Measurements from ENCODE around the gene CEP164. TPM values are rescaled to one million over a fixed set of nuclear protein-coding genes. Genes with fewer than 3 reads are reported as not detected.

Gene CEP164
- total and polyA plus RNA-seq, 2 experiments from 2014 or later = 13.9 to 23.8 TPM

DNA sequence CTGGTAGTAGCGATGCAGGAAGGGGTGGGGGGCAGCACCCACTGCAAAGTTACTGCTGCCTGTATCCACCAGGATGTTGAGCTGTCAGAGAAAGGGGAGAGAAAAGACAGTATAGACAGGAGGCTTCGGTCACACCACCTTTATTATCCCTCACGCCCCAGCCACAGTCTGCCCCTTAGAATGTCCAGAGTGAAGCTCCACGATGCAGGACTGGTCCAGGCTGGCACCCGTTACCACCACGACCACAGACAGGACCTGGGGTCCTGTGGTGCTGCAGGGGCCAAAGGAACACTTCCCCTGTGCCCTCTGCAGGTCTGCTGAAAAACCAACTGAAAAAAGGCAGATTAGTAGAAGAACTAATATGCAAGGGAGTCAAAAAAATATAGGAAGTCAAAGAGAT, 30.8 kb upstream of the CEP164 start:
- ATAC-seq (no peak), DNase-seq (ENCODE audit: low spot score) (no peak)
- no peaks in the 10 kb centered on the region for H3K9me2 ChIP-seq (ENCODE audit: insufficient read depth)
- peaks cover 17% of the 10 kb centered on the region for H3K27me3 Mint-ChIP-seq (ENCODE audit: insufficient read depth, low read depth, poor library complexity)
- H3K36me3 Mint-ChIP-seq (ENCODE audit: low read depth) = no peaks in the 10 kb centered on the region; the same call in 2 of the 3 replicates
- no peak overlapping the region for H3K27ac ChIP-seq (ENCODE audit: low read depth)
- peaks cover 19% of the 10 kb centered on the region for H3K4me1 Mint-ChIP-seq
- no peaks in the 10 kb centered on the region for H3F3A ChIP-seq (replicated peaks; ENCODE audit: low read depth)
- H3K9me3 Mint-ChIP-seq = no peaks in the 10 kb centered on the region
- H2AFZ ChIP-seq = no peak overlapping the region
- no peaks in the 10 kb centered on the region for H3K27me3 ChIP-seq (ENCODE audit: insufficient read depth)
- no peaks in the 10 kb centered on the region for H3K79me2 ChIP-seq (replicated peaks; ENCODE audit: insufficient read depth)
- H3K4me3 ChIP-seq = no peak overlapping the region
- H3K27ac Mint-ChIP-seq = no peak overlapping the region
- no peaks in the 10 kb centered on the region for H3K36me3 ChIP-seq (ENCODE audit: insufficient read depth)
- no peak overlapping the region for H3K4me3 Mint-ChIP-seq
- H3K4me1 ChIP-seq (ENCODE audit: insufficient read depth) = peaks cover 17% of the 10 kb centered on the region; the same call in 1 of the 2 replicates
- H3K4me2 ChIP-seq = no peak overlapping the region
- TF ChIP-seq, protein P1, sequence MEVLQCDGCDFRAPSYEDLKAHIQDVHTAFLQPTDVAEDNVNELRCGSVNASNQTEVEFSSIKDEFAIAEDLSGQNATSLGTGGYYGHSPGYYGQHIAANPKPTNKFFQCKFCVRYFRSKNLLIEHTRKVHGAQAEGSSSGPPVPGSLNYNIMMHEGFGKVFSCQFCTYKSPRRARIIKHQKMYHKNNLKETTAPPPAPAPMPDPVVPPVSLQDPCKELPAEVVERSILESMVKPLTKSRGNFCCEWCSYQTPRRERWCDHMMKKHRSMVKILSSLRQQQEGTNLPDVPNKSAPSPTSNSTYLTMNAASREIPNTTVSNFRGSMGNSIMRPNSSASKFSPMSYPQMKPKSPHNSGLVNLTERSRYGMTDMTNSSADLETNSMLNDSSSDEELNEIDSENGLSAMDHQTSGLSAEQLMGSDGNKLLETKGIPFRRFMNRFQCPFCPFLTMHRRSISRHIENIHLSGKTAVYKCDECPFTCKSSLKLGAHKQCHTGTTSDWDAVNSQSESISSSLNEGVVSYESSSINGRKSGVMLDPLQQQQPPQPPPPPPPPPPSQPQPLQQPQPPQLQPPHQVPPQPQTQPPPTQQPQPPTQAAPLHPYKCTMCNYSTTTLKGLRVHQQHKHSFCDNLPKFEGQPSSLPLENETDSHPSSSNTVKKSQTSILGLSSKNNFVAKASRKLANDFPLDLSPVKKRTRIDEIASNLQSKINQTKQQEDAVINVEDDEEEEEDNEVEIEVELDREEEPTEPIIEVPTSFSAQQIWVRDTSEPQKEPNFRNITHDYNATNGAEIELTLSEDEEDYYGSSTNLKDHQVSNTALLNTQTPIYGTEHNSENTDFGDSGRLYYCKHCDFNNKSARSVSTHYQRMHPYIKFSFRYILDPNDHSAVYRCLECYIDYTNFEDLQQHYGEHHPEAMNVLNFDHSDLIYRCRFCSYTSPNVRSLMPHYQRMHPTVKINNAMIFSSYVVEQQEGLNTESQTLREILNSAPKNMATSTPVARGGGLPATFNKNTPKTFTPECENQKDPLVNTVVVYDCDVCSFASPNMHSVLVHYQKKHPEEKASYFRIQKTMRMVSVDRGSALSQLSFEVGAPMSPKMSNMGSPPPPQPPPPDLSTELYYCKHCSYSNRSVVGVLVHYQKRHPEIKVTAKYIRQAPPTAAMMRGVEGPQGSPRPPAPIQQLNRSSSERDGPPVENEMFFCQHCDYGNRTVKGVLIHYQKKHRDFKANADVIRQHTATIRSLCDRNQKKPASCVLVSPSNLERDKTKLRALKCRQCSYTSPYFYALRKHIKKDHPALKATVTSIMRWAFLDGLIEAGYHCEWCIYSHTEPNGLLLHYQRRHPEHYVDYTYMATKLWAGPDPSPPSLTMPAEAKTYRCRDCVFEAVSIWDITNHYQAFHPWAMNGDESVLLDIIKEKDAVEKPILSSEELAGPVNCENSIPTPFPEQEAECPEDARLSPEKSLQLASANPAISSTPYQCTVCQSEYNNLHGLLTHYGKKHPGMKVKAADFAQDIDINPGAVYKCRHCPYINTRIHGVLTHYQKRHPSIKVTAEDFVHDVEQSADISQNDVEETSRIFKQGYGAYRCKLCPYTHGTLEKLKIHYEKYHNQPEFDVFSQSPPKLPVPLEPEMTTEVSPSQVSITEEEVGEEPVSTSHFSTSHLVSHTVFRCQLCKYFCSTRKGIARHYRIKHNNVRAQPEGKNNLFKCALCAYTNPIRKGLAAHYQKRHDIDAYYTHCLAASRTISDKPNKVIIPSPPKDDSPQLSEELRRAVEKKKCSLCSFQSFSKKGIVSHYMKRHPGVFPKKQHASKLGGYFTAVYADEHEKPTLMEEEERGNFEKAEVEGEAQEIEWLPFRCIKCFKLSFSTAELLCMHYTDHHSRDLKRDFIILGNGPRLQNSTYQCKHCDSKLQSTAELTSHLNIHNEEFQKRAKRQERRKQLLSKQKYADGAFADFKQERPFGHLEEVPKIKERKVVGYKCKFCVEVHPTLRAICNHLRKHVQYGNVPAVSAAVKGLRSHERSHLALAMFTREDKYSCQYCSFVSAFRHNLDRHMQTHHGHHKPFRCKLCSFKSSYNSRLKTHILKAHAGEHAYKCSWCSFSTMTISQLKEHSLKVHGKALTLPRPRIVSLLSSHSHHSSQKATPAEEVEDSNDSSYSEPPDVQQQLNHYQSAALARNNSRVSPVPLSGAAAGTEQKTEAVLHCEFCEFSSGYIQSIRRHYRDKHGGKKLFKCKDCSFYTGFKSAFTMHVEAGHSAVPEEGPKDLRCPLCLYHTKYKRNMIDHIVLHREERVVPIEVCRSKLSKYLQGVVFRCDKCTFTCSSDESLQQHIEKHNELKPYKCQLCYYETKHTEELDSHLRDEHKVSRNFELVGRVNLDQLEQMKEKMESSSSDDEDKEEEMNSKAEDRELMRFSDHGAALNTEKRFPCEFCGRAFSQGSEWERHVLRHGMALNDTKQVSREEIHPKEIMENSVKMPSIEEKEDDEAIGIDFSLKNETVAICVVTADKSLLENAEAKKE (CRISPR knock-in tag; IDR thresholded peaks at IDR 0.05) = no peak
- TF ChIP-seq JUNB (IDR thresholded peaks at IDR 0.05; ENCODE audit: unreplicated experiment) (no peak), EZH2 (IDR thresholded peaks at IDR 0.05; ENCODE audit: low read depth, unreplicated experiment) (no peak), STAT1 (IDR thresholded peaks at IDR 0.05; ENCODE audit: unreplicated experiment) (no peak), ZNF331 (CRISPR knock-in tag; IDR thresholded peaks at IDR 0.05; ENCODE audit: low read depth) (no peak), POLR2AphosphoS5 (IDR thresholded peaks at IDR 0.05; ENCODE audit: low read depth) (no peak), EZH2phosphoT487 (IDR thresholded peaks at IDR 0.05; ENCODE audit: unreplicated experiment) (no peak), ZNF114 (CRISPR knock-in tag; IDR thresholded peaks at IDR 0.05) (no peak), CREB1 (CRISPR knock-in tag; IDR thresholded peaks at IDR 0.05; ENCODE audit: low read depth) (no peak), NANOG (IDR thresholded peaks at IDR 0.05; ENCODE audit: borderline replicate concordance) (no peak)
- TF ChIP-seq, protein P2, sequence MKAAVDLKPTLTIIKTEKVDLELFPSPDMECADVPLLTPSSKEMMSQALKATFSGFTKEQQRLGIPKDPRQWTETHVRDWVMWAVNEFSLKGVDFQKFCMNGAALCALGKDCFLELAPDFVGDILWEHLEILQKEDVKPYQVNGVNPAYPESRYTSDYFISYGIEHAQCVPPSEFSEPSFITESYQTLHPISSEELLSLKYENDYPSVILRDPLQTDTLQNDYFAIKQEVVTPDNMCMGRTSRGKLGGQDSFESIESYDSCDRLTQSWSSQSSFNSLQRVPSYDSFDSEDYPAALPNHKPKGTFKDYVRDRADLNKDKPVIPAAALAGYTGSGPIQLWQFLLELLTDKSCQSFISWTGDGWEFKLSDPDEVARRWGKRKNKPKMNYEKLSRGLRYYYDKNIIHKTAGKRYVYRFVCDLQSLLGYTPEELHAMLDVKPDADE (IDR thresholded peaks at IDR 0.05) = no peak
- TF ChIP-seq, protein P3, sequence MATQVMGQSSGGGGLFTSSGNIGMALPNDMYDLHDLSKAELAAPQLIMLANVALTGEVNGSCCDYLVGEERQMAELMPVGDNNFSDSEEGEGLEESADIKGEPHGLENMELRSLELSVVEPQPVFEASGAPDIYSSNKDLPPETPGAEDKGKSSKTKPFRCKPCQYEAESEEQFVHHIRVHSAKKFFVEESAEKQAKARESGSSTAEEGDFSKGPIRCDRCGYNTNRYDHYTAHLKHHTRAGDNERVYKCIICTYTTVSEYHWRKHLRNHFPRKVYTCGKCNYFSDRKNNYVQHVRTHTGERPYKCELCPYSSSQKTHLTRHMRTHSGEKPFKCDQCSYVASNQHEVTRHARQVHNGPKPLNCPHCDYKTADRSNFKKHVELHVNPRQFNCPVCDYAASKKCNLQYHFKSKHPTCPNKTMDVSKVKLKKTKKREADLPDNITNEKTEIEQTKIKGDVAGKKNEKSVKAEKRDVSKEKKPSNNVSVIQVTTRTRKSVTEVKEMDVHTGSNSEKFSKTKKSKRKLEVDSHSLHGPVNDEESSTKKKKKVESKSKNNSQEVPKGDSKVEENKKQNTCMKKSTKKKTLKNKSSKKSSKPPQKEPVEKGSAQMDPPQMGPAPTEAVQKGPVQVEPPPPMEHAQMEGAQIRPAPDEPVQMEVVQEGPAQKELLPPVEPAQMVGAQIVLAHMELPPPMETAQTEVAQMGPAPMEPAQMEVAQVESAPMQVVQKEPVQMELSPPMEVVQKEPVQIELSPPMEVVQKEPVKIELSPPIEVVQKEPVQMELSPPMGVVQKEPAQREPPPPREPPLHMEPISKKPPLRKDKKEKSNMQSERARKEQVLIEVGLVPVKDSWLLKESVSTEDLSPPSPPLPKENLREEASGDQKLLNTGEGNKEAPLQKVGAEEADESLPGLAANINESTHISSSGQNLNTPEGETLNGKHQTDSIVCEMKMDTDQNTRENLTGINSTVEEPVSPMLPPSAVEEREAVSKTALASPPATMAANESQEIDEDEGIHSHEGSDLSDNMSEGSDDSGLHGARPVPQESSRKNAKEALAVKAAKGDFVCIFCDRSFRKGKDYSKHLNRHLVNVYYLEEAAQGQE (IDR thresholded peaks at IDR 0.05; ENCODE audit: unreplicated experiment) = no peak
- TF ChIP-seq, protein P4, sequence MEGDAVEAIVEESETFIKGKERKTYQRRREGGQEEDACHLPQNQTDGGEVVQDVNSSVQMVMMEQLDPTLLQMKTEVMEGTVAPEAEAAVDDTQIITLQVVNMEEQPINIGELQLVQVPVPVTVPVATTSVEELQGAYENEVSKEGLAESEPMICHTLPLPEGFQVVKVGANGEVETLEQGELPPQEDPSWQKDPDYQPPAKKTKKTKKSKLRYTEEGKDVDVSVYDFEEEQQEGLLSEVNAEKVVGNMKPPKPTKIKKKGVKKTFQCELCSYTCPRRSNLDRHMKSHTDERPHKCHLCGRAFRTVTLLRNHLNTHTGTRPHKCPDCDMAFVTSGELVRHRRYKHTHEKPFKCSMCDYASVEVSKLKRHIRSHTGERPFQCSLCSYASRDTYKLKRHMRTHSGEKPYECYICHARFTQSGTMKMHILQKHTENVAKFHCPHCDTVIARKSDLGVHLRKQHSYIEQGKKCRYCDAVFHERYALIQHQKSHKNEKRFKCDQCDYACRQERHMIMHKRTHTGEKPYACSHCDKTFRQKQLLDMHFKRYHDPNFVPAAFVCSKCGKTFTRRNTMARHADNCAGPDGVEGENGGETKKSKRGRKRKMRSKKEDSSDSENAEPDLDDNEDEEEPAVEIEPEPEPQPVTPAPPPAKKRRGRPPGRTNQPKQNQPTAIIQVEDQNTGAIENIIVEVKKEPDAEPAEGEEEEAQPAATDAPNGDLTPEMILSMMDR (conservative IDR thresholded peaks at IDR 0.05; ENCODE audit: low read depth in 2 of 2) = no peak
- H4K20me1 ChIP-seq (replicated peaks; ENCODE audit: insufficient read depth) = no peaks in the 10 kb centered on the region; the same call in 1 of the 2 replicates
